Right renal pelvis (tissue), 4 donors: ENCODE results near the gene TMEM238L. TPM values are rescaled to one million over a fixed set of nuclear protein-coding genes. Genes with fewer than 3 reads are reported as not detected.

Experiments
- DNase-seq, 4 donors: peaks; one replicate each; pipeline ENCODE4 v3.0.0-alpha.2; 2013; ENCODE audit warnings: low read depth in 4 of 4, low spot score in 3 of 4, missing footprints in 1 of 4
- polyA plus RNA-seq, 4 donors: library from polyadenylated mRNA; unstranded; fragments of 120-200 nt; gene quantifications; one replicate each; pipeline ENCODE4 v1.2.1, GENCODE V29; 2013; ENCODE audit not compliant: insufficient read length in 4 of 4

Gene TMEM238L
- polyA plus RNA-seq, 4 donors = 1.4 to 7.8 (median 3.8) TPM

DNA sequence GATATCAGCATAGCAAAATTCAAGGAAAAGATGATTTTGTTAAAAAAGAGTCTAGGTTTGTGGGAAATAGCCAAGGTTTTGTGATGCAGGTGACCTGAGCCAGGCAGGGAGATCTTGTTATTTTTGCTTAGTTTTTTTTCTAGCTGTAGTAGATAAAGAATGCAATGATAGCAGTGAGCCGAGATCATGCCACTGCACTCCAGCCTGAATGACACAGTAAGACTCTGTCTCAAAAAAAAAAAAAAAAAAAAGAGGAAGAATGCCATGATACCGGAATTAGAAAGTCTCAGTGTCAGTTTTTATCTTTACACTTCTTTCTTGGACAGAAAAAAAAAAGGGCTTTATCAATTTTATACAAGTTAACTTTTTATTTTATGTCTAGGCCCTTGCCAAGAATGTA is 27.5 kb downstream of the TMEM238L start:
- no peak for DNase-seq

DNA sequence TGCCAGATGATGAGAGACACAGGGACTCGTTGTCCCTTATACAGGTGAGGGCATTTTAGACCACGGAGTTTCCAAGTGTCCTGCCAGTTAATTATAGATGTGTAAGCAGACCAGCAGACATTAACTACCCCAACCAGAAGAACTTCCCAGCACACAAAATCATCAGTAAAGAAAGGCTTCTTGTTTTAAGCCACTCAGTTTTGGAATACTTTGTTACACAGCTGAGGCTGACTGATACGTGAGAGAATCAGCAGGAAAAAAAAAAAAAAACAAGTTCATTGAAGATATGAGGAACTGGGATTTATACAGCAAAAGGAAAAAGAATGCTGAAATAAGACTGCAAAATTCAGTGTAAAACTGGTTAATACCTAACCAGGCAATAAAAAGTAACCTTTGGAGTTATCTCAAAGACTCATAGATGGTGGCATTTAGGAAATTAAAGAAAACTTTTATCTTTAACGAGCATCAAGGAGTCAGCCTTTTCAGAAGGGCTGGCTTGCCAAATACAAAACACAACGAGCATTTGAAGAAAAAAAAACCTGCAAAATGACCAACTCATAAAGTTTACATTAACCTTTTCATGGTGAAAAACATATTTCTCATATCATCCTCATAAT is 28.1 kb downstream of the TMEM238L start:
- no peak for DNase-seq

DNA sequence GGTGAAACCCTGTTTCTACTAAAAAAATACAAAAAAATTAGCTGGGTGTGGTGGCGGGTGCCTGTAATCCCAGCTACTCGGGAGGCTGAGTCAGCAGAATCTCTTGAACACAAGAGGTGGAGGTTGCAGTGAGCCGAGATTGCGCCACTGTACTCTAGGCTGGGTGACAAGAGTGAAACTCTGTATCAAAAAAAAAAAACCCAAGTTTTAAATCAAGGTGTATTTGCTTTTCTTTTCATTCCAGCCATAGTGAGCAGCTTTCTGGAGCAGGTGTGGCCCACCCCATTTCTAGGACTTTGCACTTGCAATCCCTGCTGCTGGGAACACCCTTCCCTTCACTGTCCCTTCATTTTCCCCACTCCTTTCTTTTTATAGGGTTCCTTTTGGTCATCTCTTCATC is 28.8 kb downstream of the TMEM238L start:
- no peak for DNase-seq

DNA sequence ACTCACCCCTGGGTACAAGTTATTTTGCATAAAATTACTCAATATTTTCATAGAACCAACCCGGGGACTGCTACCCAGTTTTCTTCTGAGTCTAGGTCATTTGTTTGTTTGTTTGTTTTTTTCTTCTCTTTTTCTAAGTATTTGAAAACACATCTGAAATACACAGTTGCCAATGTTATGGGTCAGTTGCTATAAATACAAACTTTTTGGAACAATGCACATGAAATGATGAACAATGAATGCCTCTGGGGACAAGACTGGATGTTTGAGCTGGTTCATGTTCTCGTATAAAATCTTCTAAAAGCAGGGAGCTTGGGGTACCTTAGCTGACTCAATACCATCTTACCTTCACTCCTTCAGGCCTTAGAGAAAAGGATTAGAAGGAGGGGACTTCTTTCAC is 30.5 kb downstream of the TMEM238L start:
- no peak for DNase-seq

DNA sequence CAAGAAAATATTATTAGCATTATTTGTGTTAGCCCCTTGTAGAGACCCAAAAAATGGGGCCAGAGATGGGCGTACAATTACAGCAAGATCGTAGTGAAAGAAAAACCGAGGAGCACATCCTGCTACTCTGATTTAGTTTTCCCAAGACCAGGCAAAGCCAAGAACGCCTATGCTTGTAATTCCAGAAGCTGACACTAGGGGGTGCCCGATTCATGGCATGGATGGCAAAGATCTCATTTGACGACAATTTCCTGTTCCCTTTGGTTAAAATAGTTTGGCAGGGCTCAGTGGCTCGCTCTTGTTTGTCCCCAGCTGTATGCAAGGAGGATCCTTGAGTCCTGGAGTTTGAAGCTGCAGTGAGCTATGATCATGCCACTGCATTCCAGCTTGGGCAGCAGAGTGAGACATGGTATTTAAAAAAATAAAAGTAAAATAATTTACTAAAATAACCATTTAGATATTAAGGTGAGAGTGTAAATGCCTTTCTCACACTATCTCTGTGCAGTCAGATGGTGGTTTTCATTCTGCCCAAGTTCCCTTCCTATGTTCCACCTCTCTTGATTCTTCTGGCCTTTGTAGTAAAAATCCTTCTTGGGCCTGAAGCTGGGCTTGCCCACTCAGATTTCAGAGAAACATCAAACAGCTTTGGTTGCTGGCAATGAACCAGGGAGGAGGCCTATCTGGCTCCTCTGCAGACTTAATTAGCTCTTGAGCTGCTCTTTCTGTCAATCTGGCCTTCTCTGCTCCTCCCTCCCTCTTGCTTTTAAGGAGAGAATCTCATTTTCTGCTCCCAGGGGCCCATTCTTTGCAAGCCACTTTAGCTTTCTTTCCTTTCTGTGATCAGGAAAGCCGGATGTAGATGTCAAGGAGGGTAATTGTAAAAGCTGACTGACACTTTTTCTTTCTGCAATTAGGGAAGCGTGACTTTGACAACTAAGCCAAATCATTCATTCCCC is 31.2 kb downstream of the TMEM238L start:
- DNase-seq = no peak

DNA sequence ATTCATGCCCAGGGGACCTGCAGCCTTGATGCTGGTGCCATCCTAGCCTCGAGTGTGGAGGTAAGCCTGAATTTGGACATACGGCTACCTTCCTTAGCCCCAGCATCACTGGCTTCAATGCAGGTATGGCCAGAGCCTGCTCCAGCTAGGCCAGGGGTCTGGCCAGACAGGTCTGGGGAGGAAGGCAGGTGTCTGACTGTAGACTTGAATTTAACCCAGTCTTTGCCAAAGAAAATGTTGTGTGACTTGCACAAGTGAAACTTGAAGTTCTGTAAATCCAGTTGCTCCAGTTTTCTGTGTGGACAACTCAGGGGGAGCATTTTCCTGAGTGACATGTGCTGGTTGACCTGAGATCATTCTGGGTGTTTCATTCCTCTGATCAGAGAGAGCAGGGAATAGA is 32.8 kb downstream of the TMEM238L start:
- DNase-seq = no peak

DNA sequence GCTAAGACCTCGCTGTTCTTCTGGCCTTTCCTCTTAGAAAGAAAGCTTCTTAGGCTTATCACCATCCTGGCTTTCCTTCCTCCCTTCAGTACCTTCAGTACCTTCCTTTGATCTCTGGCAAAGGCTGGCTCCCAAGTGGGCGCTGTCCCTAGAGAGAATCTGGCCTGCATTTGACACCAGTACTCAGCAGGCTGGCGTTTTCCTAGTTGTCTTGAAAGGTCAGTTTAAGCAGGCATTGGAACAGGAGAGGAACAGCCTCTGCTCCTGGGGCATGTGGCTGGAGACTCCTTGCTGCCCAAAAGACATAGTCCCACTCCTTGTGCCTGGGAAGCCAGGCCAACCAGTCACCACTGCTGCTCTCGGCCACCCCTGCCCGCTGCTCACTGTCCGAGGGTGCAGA is 34.1 kb downstream of the TMEM238L start:
- DNase-seq = no peak

DNA sequence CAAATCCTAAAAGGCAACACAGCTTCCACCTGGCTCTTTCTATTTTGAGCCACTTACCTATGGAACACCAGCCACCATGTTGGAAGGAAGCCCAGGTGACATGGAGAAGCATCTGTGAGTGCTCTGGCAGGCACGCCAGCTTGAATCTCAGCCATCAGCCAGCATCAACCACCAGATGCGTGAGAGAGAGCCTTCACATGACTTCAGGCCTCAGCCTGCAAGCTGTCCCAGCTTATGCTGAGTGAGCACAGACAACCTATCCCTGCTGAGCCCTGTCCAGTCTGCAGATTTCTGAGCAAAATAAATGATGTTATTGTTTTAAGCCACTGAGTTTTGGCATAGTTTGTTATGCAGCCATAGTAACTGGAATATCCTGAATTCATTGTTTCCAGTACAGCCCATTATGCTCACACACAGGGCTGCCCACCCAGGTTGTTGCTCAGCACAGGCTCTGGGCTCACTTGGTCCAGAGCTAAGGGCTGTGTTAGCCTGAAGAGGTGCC is 35.1 kb downstream of the TMEM238L start:
- DNase-seq = no peak

DNA sequence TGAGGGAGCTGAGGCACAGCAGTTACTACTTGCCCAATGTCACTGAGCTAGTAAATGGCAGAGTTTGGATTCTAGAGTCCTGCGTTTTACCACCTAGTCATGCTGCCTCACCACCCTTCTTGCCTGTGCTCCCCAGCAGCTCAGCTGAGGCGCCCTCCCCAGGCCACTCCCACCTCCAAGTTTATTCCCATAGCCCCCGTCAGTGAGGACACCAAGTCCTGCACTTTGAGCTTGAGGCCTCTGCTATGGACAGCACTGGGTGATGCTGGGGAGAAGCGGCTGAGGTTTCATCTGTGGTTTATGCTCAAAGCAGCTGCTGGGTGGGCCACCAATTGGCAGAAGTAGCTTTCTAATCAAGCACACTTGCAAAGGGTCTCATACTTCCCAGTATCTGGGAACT is 36.7 kb downstream of the TMEM238L start:
- no peak for DNase-seq

DNA sequence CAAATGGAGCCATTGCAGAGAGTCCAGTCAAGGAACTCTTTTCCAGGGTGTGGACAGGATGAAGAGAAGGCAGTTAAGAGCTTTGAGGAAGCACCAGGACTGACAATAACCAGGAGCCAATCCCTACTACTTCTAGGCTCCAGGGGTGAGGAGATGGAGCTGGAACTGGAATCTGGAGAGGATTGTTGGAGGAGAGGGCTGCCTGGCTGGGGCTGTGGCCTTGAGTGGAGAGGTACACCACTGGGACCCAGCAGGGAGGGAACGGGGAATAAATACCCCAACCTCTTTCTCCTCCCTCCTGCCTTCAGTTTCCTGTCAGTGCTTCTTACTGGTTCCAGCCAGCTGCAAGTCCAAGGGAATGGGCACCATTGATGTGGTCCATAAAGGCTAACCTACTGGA is 41.9 kb downstream of the TMEM238L start:
- no peak for DNase-seq

DNA sequence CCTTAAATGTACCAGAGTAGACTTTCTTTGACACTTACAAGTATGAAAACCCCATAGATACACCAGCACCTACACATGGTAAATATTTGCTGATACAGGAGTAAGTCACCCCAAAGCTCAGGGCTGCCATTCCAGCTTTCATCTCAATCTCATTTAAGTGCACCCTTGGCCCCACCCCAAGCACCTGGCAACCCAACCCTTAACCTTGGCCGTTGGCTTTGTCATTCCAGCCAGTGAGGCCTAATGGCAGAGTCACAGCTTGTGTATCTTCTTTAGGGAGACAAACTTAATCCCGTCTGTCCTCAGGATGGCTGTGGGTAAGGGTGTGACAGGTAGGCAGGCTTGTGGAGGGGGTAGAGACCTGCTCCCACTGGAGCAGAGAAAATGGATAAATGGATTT is 42.6 kb downstream of the TMEM238L start:
- DNase-seq = no peak

DNA sequence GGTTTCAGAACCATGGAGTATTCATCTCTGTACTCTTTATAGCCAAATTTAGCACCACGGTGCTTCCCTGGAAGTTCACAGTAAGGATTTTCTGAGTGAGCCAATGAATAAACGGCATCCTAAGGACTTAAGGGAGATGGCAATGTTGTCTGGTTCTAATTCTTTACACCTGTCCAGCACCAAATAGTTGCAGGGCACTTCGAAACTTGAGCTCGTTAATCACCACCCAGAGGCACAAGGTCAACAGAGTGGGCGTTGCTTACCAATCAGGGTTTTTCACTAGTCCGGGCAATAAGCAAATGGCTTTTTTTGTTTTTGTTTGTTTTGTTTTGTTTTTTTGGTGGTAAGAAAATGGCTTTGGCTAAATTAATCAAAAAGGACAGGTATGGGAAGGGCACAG is 45.8 kb downstream of the TMEM238L start:
- DNase-seq = no peak

DNA sequence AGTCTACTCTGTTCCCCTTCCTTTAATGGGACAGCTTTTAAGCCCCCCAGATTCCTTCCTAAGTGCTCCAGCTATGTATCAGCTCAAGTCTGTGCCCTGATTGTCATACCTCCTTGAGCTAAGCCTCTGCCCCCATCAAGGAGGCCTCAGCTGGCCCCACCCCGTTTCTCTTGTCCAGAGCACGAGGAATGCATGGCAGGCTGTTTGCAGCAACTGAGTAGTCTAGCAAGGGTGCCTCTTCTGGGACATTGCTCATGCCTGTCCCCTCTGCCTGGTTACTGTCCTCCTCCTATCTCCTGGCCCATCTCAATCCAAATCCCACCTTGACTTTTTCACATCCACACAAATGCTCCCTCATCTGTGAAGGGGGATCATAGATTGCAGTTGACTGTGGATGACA is 46.3 kb downstream of the TMEM238L start:
- no peak for DNase-seq

DNA sequence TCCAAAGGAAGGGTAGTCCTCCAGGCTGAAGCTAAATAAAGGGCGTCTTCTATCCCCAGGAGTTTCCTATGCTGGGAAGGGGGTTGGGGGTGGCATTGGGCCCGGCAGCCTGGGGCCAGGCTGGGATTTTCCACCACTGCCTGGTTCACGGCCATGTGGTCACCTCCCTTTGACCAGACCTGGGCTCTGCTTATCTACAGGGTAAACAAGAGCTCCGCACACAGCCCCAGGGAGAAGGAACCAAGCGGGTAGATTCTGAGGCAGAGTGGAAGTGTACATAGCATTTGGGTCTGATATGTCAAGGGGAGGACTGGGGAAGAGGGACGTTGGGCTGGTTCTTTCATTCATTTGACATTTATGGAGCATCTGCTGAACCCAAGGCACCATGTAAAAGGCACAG is 46.8 kb downstream of the TMEM238L start:
- DNase-seq = no peak

DNA sequence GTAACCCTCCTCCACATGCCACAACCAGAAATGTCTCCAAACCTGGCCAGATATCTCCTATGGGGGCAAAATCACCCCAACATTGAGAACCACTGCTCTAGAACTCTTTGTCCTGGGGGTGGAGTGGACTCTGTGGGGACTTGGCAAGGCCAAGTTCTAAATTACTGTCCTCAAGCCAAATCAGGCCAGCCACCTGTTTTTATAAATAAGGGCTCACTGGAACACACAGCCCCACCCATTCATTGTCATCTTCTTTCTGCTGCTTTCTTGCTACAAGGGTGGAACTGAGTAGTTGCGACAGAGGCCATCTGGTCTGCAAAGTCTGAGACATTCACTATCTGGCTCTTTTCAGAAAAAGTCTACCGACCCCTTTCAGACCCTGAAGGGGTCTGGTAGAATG is 47.3 kb downstream of the TMEM238L start:
- no peak for DNase-seq

DNA sequence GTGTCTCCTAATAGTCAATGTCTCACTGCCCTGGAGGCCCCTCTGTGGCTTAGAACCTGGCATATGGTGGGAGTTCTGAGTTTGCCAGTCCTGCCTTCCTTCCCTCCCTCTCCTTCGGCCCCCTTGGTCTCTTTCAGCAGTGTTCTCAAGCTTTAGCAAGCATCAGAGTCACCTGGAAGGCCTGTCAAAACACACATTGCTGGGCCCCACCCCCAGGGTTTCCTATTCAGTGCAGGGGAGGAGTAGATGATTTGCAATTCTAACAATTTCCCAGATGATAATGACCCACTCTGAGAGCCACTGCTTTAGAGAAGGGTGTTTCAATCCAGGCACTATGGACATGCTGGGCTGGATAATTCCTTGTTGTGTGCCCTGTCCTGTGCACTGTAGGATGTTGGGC is 47.7 kb downstream of the TMEM238L start:
- no peak for DNase-seq

DNA sequence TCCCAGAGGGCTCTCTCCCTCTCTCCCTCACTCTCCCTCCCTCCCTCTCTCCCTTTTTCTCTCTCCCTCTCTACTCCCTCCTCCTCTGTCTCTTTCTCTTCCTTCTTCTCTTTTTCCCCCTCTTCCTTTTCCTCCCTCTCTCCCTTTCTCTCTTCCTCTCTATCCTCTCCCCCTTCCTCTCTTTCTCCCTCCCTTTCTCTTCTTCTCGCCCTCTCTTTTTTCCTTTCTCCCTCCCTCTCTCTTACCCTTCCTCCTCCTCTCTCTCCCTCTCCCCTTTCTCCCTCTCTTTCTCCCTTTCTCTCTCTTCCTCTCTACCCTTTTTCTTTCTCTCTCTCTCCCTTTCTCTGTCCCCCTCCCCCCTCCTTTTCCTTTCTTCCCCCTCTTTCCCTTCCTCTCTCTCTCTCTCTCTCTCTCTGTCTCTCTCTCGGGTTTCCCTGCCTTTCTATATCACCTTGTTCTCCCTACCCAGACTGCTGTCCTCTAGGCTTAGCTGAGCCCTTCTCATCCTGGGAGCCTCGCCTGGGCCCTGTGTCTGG is 48.2 kb downstream of the TMEM238L start:
- DNase-seq = no peak

DNA sequence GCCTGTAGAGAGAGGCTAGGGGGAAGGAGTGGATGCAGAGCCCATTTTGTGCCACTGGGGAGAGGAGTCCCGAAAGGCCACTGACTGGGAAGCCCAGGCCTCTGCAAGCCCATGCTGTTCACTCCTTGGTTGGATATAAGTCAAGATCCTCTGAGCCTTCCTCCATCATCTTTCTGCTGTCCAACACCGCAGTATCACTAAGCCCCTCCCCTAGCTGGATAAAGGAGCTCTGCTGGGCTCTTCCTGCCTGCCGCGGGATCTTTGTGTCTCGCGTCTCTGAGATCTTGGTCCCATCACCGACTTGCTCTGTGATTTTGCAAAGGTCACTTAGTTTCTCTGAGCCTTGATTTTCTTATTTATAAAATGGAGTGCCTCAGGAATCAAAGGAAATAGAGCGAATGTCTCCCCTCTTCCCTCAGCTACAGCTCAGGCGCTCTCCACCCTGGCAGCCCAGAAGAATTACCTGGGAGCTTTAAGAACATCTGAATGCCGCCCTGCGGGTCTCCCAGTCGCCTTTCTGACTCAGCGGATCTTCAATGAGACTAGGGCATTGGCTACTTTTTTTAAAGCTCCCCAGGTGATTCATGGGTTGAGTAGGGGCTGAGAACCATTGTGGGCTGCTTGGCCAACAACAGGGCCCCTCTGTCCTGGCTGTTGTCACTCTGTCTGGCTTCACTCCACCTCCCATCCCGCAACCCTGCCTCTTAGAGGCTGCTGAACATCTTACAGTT is 48.9 kb downstream of the TMEM238L start:
- no peak for DNase-seq

DNA sequence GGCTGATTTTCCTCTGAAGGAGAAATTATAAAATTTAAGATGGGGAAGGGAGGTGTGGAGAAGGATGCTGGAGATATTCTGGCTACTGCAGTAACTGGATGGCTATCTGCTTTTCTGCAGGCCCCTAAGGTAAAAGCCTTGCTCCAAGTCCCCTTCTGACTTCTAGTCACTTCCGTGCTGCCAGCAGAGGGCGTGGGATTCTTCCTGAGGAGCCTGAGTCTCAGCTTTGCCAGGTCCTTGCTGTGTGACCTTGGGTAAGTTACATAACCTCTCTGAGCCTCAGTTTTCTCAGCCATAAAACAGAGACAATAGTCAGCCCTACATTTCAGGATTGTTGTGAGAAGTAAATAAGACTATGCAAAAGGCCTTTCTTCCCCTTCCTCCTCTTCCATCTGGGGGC is 49.8 kb downstream of the TMEM238L start:
- no peak for DNase-seq

DNA sequence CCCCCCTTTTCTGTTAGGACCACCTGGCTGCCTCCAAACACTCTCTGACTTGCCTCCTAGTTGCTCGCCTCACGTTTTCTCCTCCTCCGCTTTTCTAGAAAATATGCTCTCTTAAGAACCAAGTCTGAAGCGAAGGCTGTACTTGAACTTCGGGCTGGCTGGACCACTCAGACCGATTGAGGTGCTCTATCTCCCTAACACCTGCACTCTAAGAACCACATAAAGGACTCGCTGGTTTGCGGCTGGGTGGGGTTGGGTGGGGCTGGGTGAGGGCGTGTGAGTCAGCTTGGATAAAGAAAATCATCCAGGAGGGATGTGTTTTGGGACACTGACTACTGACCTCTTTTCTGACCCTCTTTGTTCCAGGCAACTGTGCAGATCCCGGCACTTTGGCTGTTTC is 51.2 kb downstream of the TMEM238L start:
- DNase-seq = no peak

DNA sequence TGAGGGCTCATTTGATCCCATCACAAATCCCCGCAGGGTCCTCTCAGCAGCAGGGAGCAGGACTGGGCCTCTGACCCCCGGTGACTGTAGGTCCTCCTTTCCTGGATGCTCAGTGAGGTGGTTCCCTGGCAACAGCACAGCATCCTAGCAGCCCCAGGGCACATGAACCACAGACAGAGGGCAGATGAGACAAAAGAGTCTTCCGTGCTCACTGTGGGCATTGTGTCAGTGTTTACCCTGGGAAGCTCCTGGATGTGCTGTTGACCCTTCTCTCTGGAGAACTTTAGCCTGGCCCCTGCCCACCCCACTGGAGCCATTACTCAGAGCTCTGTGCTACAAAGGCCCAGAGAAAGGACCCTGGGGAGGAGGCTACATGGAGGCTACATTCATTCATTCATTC is 52.3 kb downstream of the TMEM238L start:
- no peak for DNase-seq
